Ectodermal cell (in vitro differentiated cells): ENCODE data around the gene TMEM72.

ENCODE experiments used
- H3K27ac ChIP-seq: 2 replicates; pipeline ENCODE4 v1.7.0; 2013; ENCODE audit warnings: mild to moderate bottlenecking, low read depth, low read length; ENCODE audit not compliant: insufficient read depth, poor library complexity, severe bottlenecking
- H3K27me3 ChIP-seq: 2 replicates; pipeline ENCODE4 v1.7.0; 2013; ENCODE audit warnings: mild to moderate bottlenecking, low read length; ENCODE audit not compliant: insufficient read depth, control insufficient read depth, poor library complexity, severe bottlenecking
- H3K36me3 ChIP-seq: one replicate; pipeline ENCODE4 v1.7.0; 2013; ENCODE audit warnings: low read length; ENCODE audit not compliant: control insufficient read depth, insufficient read depth
- H3K4me1 ChIP-seq: one replicate; pipeline ENCODE4 v1.7.0; 2013; ENCODE audit warnings: low read length; ENCODE audit not compliant: control insufficient read depth, insufficient read depth
- H3K4me3 ChIP-seq: 2 replicates; pipeline ENCODE4 v1.7.0; 2013; ENCODE audit warnings: low read depth, low read length, control low read depth; ENCODE audit not compliant: insufficient read depth
- H3K9me3 ChIP-seq: 2 replicates; pipeline ENCODE4 v1.7.0; 2013; ENCODE audit warnings: mild to moderate bottlenecking, low read length, moderate library complexity; ENCODE audit not compliant: control insufficient read depth
- WGBS, 2 experiments: methylation state at CpG; one replicate each; pipeline ENCODE4 v1.1.7; 2013; ENCODE audit warnings: missing lambda C conversion rate in 2 of 2; 5-methylcytosine and 5-hydroxymethylcytosine counted together

The TMEM72 gene

GRCh38 chr10:44954962-44955361 lies 43.8 kb downstream of the TMEM72 start:
- Histone ChIP-seq H3K4me1 (peaks cover 12% of the 10 kb centered on the region), H3K9me3 (no peaks in the 10 kb centered on the region), H3K36me3 (no peaks in the 10 kb centered on the region), H3K27ac (no peak overlapping the region), H3K4me3 (no peak overlapping the region), H3K27me3 (peaks cover 2% of the 10 kb centered on the region)

GRCh38 chr10:44955413-44956070 lies 44.4 kb downstream of the TMEM72 start:
- 93 to 94% methylated on average over 8 of the region's 8 CpGs for WGBS, 2 experiments

GRCh38 chr10:44956226-44956625 lies 45.1 kb downstream of the TMEM72 start:
- Histone ChIP-seq H3K27ac (no peak overlapping the region), H3K27me3 (peaks cover 9% of the 10 kb centered on the region), H3K4me3 (no peak overlapping the region), H3K9me3 (no peaks in the 10 kb centered on the region), H3K36me3 (no peaks in the 10 kb centered on the region), H3K4me1 (peaks cover 24% of the 10 kb centered on the region)
- 91 to 95% methylated on average over 4 of the region's 4 CpGs for WGBS, 2 experiments

More at GRCh38 chr10:44955413-44956070, 44.4 kb downstream of the TMEM72 start:
- Histone ChIP-seq H3K4me3 (no peak overlapping the region), H3K36me3 (no peaks in the 10 kb centered on the region), H3K27ac (no peak overlapping the region), H3K4me1 (peaks cover 17% of the 10 kb centered on the region), H3K9me3 (no peaks in the 10 kb centered on the region), H3K27me3 (peaks cover 8% of the 10 kb centered on the region)

DNA sequence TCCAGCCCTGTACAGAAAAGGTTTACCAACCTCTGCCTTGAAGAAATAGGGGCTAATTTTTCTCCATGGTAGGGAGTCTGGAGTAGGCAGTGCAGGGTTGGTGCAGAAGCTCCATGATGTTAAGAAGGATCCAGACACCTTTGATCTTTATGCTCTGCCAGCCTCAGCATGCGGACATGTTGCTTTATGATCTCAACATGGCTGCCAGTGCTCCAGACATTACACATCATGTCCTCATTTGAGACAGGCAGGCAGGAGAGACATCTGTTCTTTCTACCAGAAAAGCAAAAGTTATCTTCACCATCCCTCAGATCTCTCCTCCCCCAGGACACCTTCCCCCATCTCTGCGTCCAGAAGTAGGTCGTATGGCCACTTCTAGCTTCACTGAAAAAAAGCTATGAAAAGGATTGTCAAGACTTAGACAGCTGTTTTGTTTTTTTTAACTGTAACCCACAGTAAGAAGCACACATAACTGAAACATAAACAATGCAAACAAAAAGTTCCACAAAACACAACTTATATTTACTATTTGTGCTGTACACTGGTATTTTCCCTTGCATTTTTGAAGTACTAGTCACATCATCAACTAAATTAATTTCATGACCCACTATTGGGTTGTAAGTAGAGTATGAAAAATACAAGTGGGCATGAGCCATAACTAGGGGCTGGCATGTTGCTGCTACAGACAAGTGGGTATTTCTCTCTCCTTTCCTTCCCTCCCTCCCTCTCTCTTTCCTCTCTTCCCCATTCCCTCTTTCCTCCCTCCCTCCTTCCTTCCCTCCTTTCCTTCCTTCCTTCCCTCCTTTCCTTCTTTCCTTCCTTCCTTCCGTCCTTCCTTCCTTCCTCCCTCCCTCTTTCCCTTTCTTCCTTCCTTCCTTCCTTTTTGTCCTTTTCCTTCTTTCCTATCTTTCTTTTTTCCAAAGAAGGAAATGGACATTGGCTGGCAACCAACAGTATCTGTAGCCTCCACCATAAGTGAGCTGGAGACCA lies 45.9 kb downstream of the TMEM72 start:
- Histone ChIP-seq H3K27me3 (peaks cover 9% of the 10 kb centered on the region), H3K9me3 (no peaks in the 10 kb centered on the region), H3K4me3 (no peak overlapping the region), H3K27ac (no peak overlapping the region), H3K4me1 (peaks cover 28% of the 10 kb centered on the region), H3K36me3 (no peaks in the 10 kb centered on the region)
- 94 to 97% methylated on average over 4 of the region's 4 CpGs for WGBS, 2 experiments

- Histone ChIP-seq H3K27ac (no peak overlapping the region), H3K4me3 (peak overlapping the region; percentile 80), H3K27me3 (peaks cover 9% of the 10 kb centered on the region), H3K36me3 (no peaks in the 10 kb centered on the region), H3K9me3 (no peaks in the 10 kb centered on the region), H3K4me1 (peaks cover 27% of the 10 kb centered on the region)
- WGBS, 2 experiments, result 69 to 74% methylated on average over 5 of the region's 5 CpGs
These were observed 47.2 kb downstream of the TMEM72 start for GRCh38 chr10:44958196-44958897.

GRCh38 chr10:44958898-44959246 lies 47.7 kb downstream of the TMEM72 start:
- WGBS, 2 experiments, result 14 to 25% methylated on average over 5 to 6 of the region's 6 CpGs
- H3K4me3 ChIP-seq, result peak overlapping the region; percentile 80
- peaks cover 9% of the 10 kb centered on the region for H3K27me3 ChIP-seq
- H3K4me1 ChIP-seq, result peaks cover 32% of the 10 kb centered on the region
- H3K9me3 ChIP-seq, result no peaks in the 10 kb centered on the region
- no peaks in the 10 kb centered on the region for H3K36me3 ChIP-seq
- peak overlapping the region; percentile 69 for H3K27ac ChIP-seq

DNA sequence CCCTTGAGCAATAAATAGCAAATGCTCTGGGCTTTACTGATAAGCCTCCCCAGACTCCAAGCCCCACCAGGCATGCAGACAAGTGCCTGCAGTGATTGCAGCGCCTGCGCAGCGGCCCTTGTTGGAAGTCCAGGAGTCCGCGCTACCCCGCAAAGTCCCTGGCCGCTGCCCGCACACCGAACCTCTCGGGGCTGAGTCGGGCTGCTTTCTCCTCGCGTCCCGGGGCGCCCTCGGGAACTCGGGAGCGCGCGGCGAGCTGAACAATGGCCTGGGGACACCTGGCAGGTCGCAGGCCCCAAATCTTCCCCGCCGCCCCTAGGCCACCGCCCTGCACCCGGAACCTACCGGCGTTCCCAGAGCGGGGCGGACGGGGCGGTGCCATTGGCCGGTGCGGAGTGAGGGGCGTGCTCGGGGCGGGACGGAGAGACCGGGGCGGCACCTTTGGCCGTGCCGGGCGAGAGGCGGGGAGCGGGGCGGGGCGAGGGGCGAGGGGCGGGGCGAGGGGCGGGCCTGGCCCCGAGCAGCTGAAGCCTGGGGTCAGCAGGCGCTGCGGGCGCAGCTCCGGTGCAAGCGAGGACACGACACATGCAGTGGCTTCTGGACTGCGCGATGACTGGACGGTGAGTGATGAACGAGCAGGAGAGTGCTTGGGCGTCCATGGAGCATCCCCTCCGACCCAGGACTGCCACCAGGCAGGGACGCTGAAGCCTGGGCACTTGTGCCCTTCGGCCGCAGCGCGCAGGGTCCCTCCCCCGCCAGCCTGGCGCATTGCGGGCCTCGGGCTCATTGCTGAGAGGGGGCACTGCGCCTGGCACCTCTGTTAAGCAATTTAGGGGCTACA lies 48.3 kb downstream of the TMEM72 start, which contains the start of gene RASSF4:
Gene RASSF4, plus strand, starts transcription at position 556 of the 841 bp plus-strand sequence. CDS start 10,401 bp downstream, outside the sequence.
- peak within 1 kb of the TSS; percentile 80 for H3K4me3 ChIP-seq
- H3K9me3 ChIP-seq, result no peaks in the 10 kb centered on the region
- peak within 1 kb of the TSS; percentile 69 for H3K27ac ChIP-seq
- H3K27me3 ChIP-seq, result peaks cover 9% of the 10 kb centered on the region
- 2% methylated on average over 74 of the region's 74 CpGs for WGBS, 2 experiments
- H3K4me1 ChIP-seq, result peaks cover 38% of the 10 kb centered on the region
- H3K36me3 ChIP-seq, result no peaks in the 10 kb centered on the region

DNA sequence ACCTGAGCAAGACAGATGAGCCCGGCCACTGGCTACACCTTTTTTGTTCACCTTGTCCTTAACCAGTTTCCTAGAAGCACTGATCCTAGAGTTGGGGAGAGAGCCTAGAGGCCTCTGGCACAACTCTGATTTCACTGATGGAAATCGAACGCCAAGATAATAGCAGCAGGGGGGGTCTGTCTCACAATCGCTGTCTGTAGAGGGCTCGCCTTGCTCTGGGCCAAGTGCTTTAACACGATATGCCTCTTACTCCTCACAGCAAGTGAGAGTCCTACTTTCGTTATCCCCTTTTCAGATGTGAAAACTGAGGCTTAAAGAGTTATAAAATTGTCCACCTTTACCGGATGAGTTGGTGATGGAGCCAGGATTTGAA lies 48.9 kb downstream of the TMEM72 start:
- no peak overlapping the region for H3K27ac ChIP-seq
- peak overlapping the region; percentile 80 for H3K4me3 ChIP-seq
- H3K36me3 ChIP-seq, result no peaks in the 10 kb centered on the region
- H3K27me3 ChIP-seq, result peaks cover 9% of the 10 kb centered on the region
- H3K4me1 ChIP-seq, result peaks cover 44% of the 10 kb centered on the region
- WGBS, 2 experiments, result 36 to 45% methylated on average over 8 of the region's 8 CpGs
- no peaks in the 10 kb centered on the region for H3K9me3 ChIP-seq

DNA sequence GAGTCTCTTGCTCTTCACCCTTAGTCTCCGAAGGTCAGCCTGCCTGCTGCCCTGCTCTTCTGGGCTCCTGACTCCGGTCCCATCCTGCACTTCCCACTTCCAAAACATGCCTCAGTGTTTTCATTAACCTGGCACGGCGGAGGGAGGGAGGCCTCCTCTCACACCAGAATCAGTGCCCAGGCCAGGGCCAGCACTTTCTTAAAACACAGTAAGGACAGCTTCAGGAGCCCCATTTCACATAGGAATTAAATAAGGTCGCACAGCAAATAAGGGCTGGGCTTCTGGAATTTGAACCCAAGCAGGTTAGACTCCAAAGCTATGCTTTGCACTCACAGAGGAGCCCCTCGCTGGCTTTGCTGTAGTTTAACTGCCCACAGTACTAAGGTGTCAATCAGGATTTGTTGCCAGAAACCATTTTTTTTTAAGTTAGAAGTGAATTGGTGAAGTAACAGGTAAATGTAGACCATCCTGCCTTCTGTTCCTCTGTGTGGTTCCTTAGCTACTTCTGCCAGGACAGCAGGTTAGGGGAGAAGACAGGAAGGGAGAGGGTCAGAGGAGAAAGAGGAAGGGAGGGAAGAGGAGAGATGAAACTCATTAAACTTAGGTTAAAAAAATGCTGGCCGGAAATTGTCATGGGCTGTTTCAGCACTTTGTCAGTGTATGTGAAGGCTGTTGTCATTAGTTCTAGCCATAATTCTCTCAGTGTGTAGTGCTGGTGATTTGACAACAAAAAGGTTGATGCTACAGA lies 49.5 kb downstream of the TMEM72 start:
- Histone ChIP-seq H3K36me3 (no peaks in the 10 kb centered on the region), H3K9me3 (no peaks in the 10 kb centered on the region), H3K27ac (no peak overlapping the region), H3K4me1 (peaks cover 50% of the 10 kb centered on the region), H3K4me3 (no peak overlapping the region), H3K27me3 (peaks cover 9% of the 10 kb centered on the region)
- 79 to 83% methylated on average over 7 of the region's 7 CpGs for WGBS, 2 experiments
